Keratinocyte (primary cell): ENCODE results near the gene MAP3K14. TPM values are rescaled to one million over a fixed set of nuclear protein-coding genes. Genes with fewer than 3 reads are reported as not detected.

Experiments used
- DNase-seq: peaks from one replicate; pipeline ENCODE4 v3.0.0-alpha.2; 2011; ENCODE audit warnings: low read depth, missing footprints, low spot score
- FAIRE-seq: peaks from 2 replicates; lab custom pipeline; 2011; peaks lifted over from hg19 to GRCh38; lab: Jason Lieb, UNC
- H2AFZ ChIP-seq: 2 replicates; pipeline ENCODE4 v1.6.0; 2012; ENCODE audit warnings: low read length, control low read depth, inconsistent platforms; ENCODE audit not compliant: control insufficient read depth
- H3K27ac ChIP-seq: 2 replicates; pipeline ENCODE4 v1.5.1; 2011; ENCODE audit warnings: low read length; ENCODE audit not compliant: control insufficient read depth, insufficient read depth
- H3K27me3 ChIP-seq: 3 replicates; pipeline ENCODE4 v1.6.0; 2011; ENCODE audit warnings: low read length; ENCODE audit not compliant: control insufficient read depth, insufficient read depth; ENCODE audit errors: extremely low read depth
- H3K36me3 ChIP-seq, 2 experiments: 2 replicates in 1 of 2; 3 replicates in 1 of 2; pipeline ENCODE4 v1.5.1; 2011; ENCODE audit warnings: low read length in 2 of 2, mild to moderate bottlenecking in 1 of 2; ENCODE audit not compliant: control insufficient read depth in 2 of 2, insufficient read depth in 2 of 2; ENCODE audit errors: extremely low read depth in 1 of 2
- H3K4me1 ChIP-seq: 3 replicates; pipeline ENCODE4 v1.5.1; 2011; ENCODE audit warnings: low read length; ENCODE audit not compliant: control insufficient read depth, insufficient read depth; ENCODE audit errors: extremely low read depth
- H3K4me2 ChIP-seq: 3 replicates; pipeline ENCODE4 v1.6.0; 2011; ENCODE audit warnings: low read depth, low read length; ENCODE audit not compliant: control insufficient read depth, insufficient read depth; ENCODE audit errors: extremely low read depth
- H3K4me3 ChIP-seq, 3 experiments: fragments of 200-600 bp in 1 of 3; sonication (generic) in 1 of 3; 2 replicates in 2 of 3; 3 replicates in 1 of 3; pipeline ENCODE4 v1.5.1; 2011 to 2016; ENCODE audit warnings: low read length in 3 of 3, mild to moderate bottlenecking in 3 of 3, control low read depth in 2 of 3, inconsistent platforms in 1 of 3, low read depth in 1 of 3, mixed read lengths in 1 of 3, mixed run types in 1 of 3, moderate library complexity in 1 of 3; ENCODE audit not compliant: control insufficient read depth in 2 of 3, insufficient read depth in 2 of 3; ENCODE audit errors: extremely low read depth in 1 of 3
- H3K79me2 ChIP-seq: 2 replicates; pipeline ENCODE4 v1.6.0; 2012; ENCODE audit warnings: low read length; ENCODE audit not compliant: control insufficient read depth, insufficient read depth
- H3K9ac ChIP-seq: 3 replicates; pipeline ENCODE4 v1.6.0; 2011; ENCODE audit warnings: low read length; ENCODE audit not compliant: control insufficient read depth, insufficient read depth; ENCODE audit errors: extremely low read depth
- H3K9me1 ChIP-seq: 3 replicates; pipeline ENCODE4 v1.6.0; 2011; ENCODE audit warnings: low read length; ENCODE audit not compliant: control insufficient read depth, insufficient read depth; ENCODE audit errors: extremely low read depth
- H3K9me3 ChIP-seq: 2 replicates; pipeline ENCODE4 v1.5.1; 2012; ENCODE audit warnings: low read depth, low read length; ENCODE audit not compliant: control insufficient read depth
- H4K20me1 ChIP-seq: 3 replicates; pipeline ENCODE4 v1.6.0; 2011; ENCODE audit warnings: low read length; ENCODE audit not compliant: control insufficient read depth, insufficient read depth; ENCODE audit errors: extremely low read depth
- CTCF ChIP-seq, 3 experiments: IDR thresholded peaks in 1 of 3; conservative IDR thresholded peaks in 1 of 3; optimal IDR thresholded peaks in 1 of 3; 2 replicates in 2 of 3; 3 replicates in 1 of 3; pipeline versions ENCODE3 to v1.5.1; 2011; ENCODE audit warnings: low read length in 3 of 3, mild to moderate bottlenecking in 3 of 3, moderate library complexity in 2 of 3, control low read depth in 1 of 3, inconsistent platforms in 1 of 3; ENCODE audit not compliant: insufficient read depth in 2 of 3; ENCODE audit errors: extremely low read depth in 1 of 3
- EZH2 ChIP-seq: IDR thresholded peaks from one replicate; pipeline ENCODE4 v1.6.1; 2012; ENCODE audit warnings: inconsistent platforms, mild to moderate bottlenecking, low read length, moderate library complexity
- dilution Hi-C: fragments of 300-500 bp; cut with MboI; formaldehyde crosslinking; loops from one replicate; pipeline ENCODE4 v1.7.0; 2020; ENCODE audit warnings: low sequenced_read_pairs; ENCODE audit not compliant: extremely low pct_ligation_motif_present
- polyA plus RNA-seq, 5 experiments: library from polyadenylated mRNA; depleted of rRNA in 3 of 5; stranded (reverse) in 3 of 5; stranded (forward) in 1 of 5; unstranded in 1 of 5; fragments of >200 nt; gene quantifications; 1 replicate in 1 of 5; 2 replicates in 3 of 5; 3 replicates in 1 of 5; pipeline versions ENCODE4 v1.2.1 to v1.2.3, GENCODE V29; 2011 to 2012; ENCODE audit warnings: missing spikeins in 2 of 5, low read depth in 1 of 5, low replicate concordance in 1 of 5

The MAP3K14 gene
- polyA plus RNA-seq, 1 donor (not counting 4 experiments of a cell fraction or from before 2014, with no cell fraction given): 6.5 TPM

- Histone ChIP-seq H4K20me1 (no peaks in the 10 kb centered on the region), H3K27me3 (no peaks in the 10 kb centered on the region), H3K36me3 (peaks cover 0 to 11% of the 10 kb centered on the region in 2 experiments), H3K9me1 (no peaks in the 10 kb centered on the region), H3K4me3 (peak overlapping the region; percentile 78 to 84 (median 82)), H3K9ac (peak overlapping the region; percentile 76), H3K4me2 (peak overlapping the region; percentile 95), H3K4me1 (peaks cover 8% of the 10 kb centered on the region), H3K79me2 (peaks cover 3% of the 10 kb centered on the region), H3K9me3 (no peaks in the 10 kb centered on the region), H3K27ac (peak overlapping the region; percentile 76), H2AFZ (peak overlapping the region; percentile 53)
- FAIRE-seq (no peak), DNase-seq (no peak)
- dilution Hi-C loops: no loop called here
- TF ChIP-seq EZH2: no peak
- no peak for TF ChIP-seq CTCF (optimal IDR thresholded peaks at IDR 0.05 in 1 of 3, IDR thresholded peaks at IDR 0.05 in 1 of 3, conservative IDR thresholded peaks at IDR 0.05 in 1 of 3; ENCODE audit: extremely low read depth in 1 of 3, insufficient read depth in 2 of 3, low read length in 3 of 3)
These were observed 68.5 kb downstream of the MAP3K14 start for GRCh38 chr17:45248132-45248957.

- peak overlapping the region; percentile 76 for H3K9ac ChIP-seq
- H3K9me3 ChIP-seq: no peaks in the 10 kb centered on the region
- DNase-seq (peak; percentile 69), FAIRE-seq (no peak)
- no peaks in the 10 kb centered on the region for H3K27me3 ChIP-seq
- no peak for TF ChIP-seq EZH2
- no peak for TF ChIP-seq CTCF (optimal IDR thresholded peaks at IDR 0.05 in 1 of 3, IDR thresholded peaks at IDR 0.05 in 1 of 3, conservative IDR thresholded peaks at IDR 0.05 in 1 of 3; ENCODE audit: extremely low read depth in 1 of 3, insufficient read depth in 2 of 3, low read length in 3 of 3)
- H4K20me1 ChIP-seq: no peaks in the 10 kb centered on the region
- peak overlapping the region; percentile 76 for H3K27ac ChIP-seq
- peaks cover 0 to 11% of the 10 kb centered on the region in 2 experiments for H3K36me3 ChIP-seq
- H3K79me2 ChIP-seq: peaks cover 3% of the 10 kb centered on the region
- peak overlapping the region; percentile 80 for H2AFZ ChIP-seq
- H3K4me3 ChIP-seq: peak overlapping the region; percentile 78 to 84 (median 82)
- dilution Hi-C loops: no loop called here
- H3K4me1 ChIP-seq: peaks cover 8% of the 10 kb centered on the region
- H3K9me1 ChIP-seq: no peaks in the 10 kb centered on the region
- H3K4me2 ChIP-seq: peak overlapping the region; percentile 95
These were observed 69.2 kb downstream of the MAP3K14 start for GRCh38 chr17:45247429-45248131.
